Measurements from ENCODE around the gene MGRN1.

The MGRN1 gene

GRCh38 chr16:4604401-4604800 is 20.2 kb upstream of the MGRN1 start:
- DNase-seq (ENCODE audit: low spot score), result no peak

DNA sequence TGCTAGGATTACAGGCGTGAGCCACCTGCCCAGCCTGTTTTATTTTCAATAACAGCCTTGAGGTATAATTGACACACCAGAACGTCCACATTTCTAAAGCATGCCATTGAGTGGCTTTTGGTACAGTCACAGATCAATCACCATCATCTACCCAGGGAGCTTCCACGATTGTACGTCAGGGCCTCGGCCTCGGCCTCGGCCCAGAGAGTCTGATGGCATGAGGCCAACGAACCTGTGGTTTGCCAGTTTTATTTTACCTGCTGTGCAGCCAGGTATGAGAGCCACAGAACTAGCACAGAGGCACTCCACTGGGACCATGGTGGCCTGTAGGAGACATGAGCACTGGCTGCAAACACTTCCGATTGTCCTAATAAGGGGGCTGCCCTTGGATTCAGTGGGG is 18.3 kb upstream of the MGRN1 start:
- no peak for DNase-seq (ENCODE audit: low spot score)

GRCh38 chr16:4607841-4608703 is 16.6 kb upstream of the MGRN1 start:
- no peak for DNase-seq (ENCODE audit: low spot score)

- no peak for DNase-seq (ENCODE audit: low spot score)
Observed at GRCh38 chr16:4608704-4608980, 16.0 kb upstream of the MGRN1 start.

DNA sequence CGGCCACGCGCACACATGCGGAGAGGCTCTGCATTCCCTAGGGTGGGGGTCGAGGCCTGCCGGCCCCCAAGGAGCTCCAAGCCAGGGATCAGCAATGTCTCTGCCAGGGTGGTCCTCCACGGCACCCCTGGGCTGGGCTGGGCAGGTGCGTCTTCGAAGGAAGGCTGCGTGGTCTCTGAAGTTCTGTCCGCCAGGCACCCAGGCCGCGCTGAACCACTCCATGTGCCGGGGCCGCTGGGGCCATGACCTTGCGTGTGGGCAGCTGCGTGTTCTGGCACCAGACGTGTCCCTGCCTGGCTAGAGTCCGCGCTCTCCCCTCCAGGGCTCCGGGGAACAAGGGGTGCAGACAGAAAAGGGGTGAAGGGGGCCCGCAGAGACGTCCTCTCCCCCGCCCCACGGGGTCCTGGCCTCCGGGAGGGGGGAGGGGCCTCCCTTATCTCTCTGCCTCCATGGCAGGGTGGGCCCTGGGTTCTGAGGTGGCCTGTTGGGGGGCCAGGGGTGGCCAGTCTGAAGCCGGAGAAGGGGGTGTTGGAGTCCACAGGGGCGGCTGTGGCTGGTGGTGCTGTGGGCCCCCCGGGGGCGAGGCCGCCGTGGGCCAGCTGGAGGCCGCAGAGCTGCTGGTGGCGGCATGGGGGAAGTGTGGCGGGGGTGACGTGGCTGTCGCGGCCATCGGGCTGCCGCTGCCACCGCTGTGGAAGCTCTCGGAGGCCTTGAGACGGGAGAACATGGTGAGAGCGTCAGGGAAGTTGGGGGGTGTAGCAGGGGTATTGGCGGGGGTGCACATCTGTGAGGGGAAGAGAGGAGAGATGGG is 15.2 kb upstream of the MGRN1 start:
- no peak for DNase-seq (ENCODE audit: low spot score)

DNA sequence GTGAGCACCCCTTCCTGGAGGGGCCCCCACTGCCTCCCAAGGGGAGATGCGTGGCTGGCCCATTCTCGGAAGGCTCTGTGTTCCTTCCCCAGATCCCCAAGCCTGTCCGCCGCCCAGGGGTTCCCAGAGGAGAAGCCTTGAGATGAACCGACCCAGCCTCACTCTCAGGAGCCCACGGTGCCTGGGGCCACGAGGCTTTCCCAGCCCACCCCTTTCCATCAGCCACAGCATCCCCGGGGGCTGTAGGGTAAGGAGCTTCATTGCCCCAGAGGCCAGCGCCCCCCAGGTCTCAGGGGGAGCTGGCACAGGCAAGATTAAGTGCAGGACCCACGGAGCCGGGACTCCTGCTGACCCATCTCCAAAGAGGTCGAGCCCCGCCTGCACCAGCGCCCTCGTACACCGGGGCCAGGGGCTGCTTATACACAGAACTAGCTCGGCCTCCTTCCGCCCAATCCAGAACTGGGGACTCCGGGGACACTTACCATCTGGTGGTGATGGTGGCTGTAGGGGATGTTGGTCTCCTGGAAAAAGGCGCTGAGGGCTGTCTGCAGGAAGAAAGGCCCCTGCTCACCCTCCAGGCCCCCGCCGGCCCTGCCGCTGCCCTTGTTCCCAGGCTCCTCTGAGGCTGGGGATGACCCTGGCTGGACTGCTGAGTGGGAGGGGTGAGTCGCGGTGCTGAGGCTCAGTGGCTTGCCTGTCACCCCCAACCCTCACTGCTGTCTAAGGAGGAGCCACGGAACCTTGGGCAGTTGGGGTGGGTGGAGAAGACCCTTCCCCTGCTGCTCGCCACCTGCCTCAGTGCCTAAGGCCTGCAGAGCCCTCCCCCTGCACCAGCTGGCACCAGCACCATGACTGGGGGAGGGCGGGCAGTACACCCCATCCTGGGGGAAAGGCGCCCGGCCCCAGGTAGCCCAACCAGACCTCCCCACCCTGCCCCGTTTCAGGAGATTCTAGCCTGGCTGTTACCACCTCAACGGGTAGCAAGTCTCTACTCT is 14.3 kb upstream of the MGRN1 start:
- no peak for DNase-seq (ENCODE audit: low spot score)

DNA sequence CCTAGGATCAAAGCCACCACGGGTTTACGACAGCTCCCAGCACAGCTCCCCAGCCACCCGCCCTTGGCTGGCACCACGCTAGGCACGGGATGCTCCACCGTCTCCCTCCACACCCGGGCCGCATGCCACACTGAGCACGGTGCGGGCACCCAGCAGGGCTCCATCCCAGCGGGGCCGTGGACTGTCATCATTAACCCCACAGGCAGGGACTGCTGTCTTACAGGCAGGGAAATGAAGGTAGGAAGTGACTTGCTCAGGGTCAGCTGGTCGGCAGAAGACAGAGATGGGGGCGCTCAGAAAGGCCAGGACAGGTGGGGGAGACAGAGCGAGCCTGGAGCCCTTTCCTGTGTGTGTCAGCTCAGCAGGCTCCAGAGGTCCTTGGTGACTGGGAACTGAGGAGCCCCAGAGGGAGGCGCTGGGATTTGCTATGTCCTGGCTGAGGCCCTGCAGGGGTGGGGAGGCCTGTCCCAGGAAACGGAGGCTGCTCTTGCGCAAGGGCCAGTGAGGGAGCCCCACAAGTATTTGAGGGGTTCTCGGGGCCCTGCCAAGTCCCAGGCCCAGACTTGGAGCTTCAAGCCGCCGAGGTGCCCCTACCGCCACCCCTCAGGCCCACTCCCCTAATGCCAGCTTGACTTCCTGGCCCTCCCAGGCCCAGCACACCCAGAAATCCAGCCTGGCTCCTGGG is 13.1 kb upstream of the MGRN1 start:
- DNase-seq (ENCODE audit: low spot score), result no peak

- DNase-seq (ENCODE audit: low spot score), result no peak
Observed at GRCh38 chr16:4612474-4612931, 12.1 kb upstream of the MGRN1 start.

DNA sequence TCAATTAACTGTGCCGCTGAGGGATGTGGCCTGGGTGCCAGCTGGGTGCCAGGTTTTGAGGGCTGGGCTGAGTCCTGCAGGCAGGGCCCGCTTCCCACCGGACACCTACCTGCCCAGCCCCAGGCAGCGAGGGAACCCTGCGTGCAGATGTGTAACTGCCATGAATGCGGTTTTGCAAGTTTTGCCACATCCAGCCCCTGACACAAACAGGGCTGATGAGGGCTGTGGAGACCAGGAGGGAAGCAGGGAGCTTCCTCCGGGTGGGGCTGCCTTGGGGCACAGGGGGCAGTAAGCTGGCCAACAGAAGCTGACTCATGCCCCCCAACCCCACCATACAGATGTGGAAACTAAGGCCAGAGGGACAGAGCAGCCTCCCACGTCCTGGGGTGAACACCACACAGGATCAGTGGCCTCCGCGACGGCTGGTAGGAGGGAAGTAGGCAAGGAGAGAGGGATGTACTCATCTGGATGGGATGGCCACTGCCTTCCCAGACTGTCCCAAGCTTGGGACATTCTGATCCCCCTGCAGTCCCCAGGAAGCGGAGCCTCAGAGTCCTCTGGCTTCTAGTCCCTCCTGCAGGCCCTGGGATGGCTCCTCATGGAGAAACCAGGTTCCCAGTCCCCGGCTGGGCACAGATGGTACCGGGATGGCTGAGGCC is 11.5 kb upstream of the MGRN1 start:
- no peak for DNase-seq (ENCODE audit: low spot score)

GRCh38 chr16:4613636-4614570 is 10.7 kb upstream of the MGRN1 start:
- peak; percentile 12 for DNase-seq (ENCODE audit: low spot score)

DNA sequence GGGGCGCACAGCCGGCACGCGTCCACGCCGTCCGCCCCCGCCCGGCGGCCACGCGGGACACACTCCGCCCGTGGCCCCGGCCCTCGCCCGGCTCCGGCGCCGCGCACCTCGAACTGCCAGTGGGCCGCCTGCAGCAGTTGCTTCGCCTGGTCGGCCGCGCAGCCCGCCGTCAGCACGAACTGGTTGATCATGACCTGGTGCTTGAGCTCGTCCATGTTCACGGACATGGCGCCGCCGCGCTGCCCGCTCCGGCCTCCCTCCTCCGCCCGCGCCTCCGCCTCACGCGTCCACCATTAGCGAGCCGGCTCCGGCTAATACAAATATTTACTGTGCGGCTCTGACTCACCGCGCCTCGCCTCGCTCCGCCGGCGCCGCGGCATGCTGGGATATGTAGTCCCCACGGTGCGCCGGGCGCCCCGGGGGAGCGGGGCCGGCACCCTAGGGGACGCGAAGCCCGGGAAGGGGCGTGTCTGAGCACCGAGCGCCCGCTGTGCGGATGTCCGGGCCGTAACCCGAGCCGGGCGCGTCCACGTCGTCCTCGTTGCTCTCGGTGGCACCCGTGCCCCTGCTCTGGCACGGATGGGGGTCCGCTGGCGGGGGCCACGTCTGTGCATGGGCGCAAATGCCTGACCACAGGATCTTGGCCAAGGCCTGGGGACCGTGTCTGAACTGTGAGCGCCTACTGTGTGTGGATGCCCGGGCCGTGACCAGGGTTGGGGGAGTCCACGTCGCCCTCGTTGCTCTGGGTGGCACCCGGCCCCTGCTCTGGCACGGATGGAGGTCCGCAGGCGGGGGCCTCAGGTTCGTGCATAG is 9.8 kb upstream of the MGRN1 start, which contains the start of gene UBALD1:
UBALD1 (minus strand) TSS at position 318 of the 813 bp plus-strand sequence; CDS start at position 227, 91 bp downstream.
- peak; percentile 80 for DNase-seq (ENCODE audit: low spot score)

GRCh38 chr16:4615384-4616046 is 9.1 kb upstream of the MGRN1 start:
- no peak for DNase-seq (ENCODE audit: low spot score)

- peak; percentile 100 for DNase-seq (ENCODE audit: low spot score)
Observed at GRCh38 chr16:4616047-4616811, 8.4 kb upstream of the MGRN1 start.

- no peak for DNase-seq (ENCODE audit: low spot score)
Observed at GRCh38 chr16:4617880-4618279, 6.7 kb upstream of the MGRN1 start.

GRCh38 chr16:4618645-4619418 is 5.8 kb upstream of the MGRN1 start:
- DNase-seq (ENCODE audit: low spot score), result no peak

GRCh38 chr16:4623593-4623992 is 1.0 kb upstream of the MGRN1 start:
- no peak for DNase-seq (ENCODE audit: low spot score)

Measured in CD4-positive, alpha-beta T cell treated with Interleukin-15 for 4 hours (primary cell).